Erythroblast (primary cell): ENCODE data around the gene RASL12.

Source experiments
- GATA1 ChIP-seq: IDR thresholded peaks from 2 replicates; pipeline ENCODE4 v1.6.1; 2011; ENCODE audit warnings: low read depth, mild to moderate bottlenecking, control low read depth, low read length, moderate library complexity
- POLR2A ChIP-seq: IDR thresholded peaks from 2 replicates; pipeline ENCODE4 v1.6.1; 2011; ENCODE audit warnings: mild to moderate bottlenecking, low read length

- TF ChIP-seq POLR2A: no peak
- no peak for TF ChIP-seq GATA1
Observed at GRCh38 chr15:65101891-65102708, 34.3 kb upstream of the RASL12 start.
